ENCODE results near the gene PTK7. TPM values are rescaled to one million over a fixed set of nuclear protein-coding genes. Genes with fewer than 3 reads are reported as not detected.

Gene PTK7
- total and polyA plus RNA-seq, 2 of the 8 experiments (the other 6 are each of a cell fraction or from before 2014, with no cell fraction given): 110 to 138 TPM

GRCh38 chr6:43183441-43183840 lies 107.3 kb downstream of the PTK7 start:
- DNase-seq (ENCODE audit: low read depth in 1 of 2, low spot score in 2 of 2): no peak

More at GRCh38 chr6:43183441-43183840, 107.3 kb downstream of the PTK7 start:
- Histone ChIP-seq H3K23ac (ENCODE audit: insufficient read length) (no peak overlapping the region), H3K4me2 (ENCODE audit: insufficient read depth in 1 of 2, low read depth in 2 of 2, low read length in 2 of 2) (no peak overlapping the region; a peak in 1 of 4 replicates), H2AK5ac (ENCODE audit: low read depth, low read length) (peak overlapping the region; percentile 71; the same call in 1 of the 2 replicates), H3K56ac (replicated peaks; ENCODE audit: insufficient read length, low read depth, low read length) (no peak overlapping the region), H2AFZ (ENCODE audit: low read length) (no peak overlapping the region), H4K8ac (ENCODE audit: extremely low read depth, insufficient read depth, low read length) (no peak overlapping the region), H2BK120ac (replicated peaks; ENCODE audit: low read depth, low read length) (no peak overlapping the region), H3K4ac (replicated peaks; ENCODE audit: insufficient read length, low read depth, low read length) (no peak overlapping the region), H3K9ac (replicated peaks in 1 of 4; ENCODE audit: extremely low read depth in 1 of 4, low read depth in 3 of 4, low read length in 3 of 4) (no peak overlapping the region), H3K79me1 (ENCODE audit: low read depth, low read length) (no peaks in the 10 kb centered on the region), H3K4me3 (ENCODE audit: extremely low read depth in 1 of 4, insufficient read depth in 2 of 4, low read depth in 3 of 4, low read length in 4 of 4) (no peak overlapping the region), H3K36me3 (ENCODE audit: control insufficient read depth in 2 of 4, insufficient read depth in 4 of 4, low read length in 3 of 4) (peaks cover 5 to 13% (median 10%) of the 10 kb centered on the region in 4 experiments; a peak in 7 of 8 replicates), H4K5ac (ENCODE audit: insufficient read length, low read depth, low read length) (no peak overlapping the region), H4K91ac (replicated peaks; ENCODE audit: insufficient read length, low read length) (peak overlapping the region; percentile 34), H4K20me1 (replicated peaks in 1 of 2; ENCODE audit: control insufficient read depth in 1 of 2, insufficient read depth in 2 of 2, low read length in 2 of 2) (peaks cover 0 to under 1% of the 10 kb centered on the region in 2 experiments), H2BK15ac (ENCODE audit: low read length) (peak overlapping the region; percentile 81; the same call in 1 of the 2 replicates), H2BK20ac (ENCODE audit: low read length) (no peak overlapping the region), H2BK5ac (ENCODE audit: low read depth, low read length) (no peak overlapping the region), H3K14ac (ENCODE audit: insufficient read length) (no peak overlapping the region), H3K18ac (ENCODE audit: extremely low read depth, low read length) (no peak overlapping the region; the same call in 1 of the 2 replicates), H2BK12ac (ENCODE audit: low read depth, low read length) (peak overlapping the region; percentile 80; the same call in 1 of the 2 replicates), H3K27me3 (replicated peaks in 1 of 4; ENCODE audit: control insufficient read depth in 3 of 4, extremely low read depth in 1 of 4, insufficient read depth in 3 of 4, low read length in 3 of 4) (no peaks in the 10 kb centered on the region; a peak in 1 of 7 replicates), H3K9me3 (ENCODE audit: insufficient read depth in 2 of 2, low read depth in 1 of 2, low read length in 1 of 2) (no peaks in the 10 kb centered on the region), H3K27ac (ENCODE audit: low read depth, low read length) (no peak overlapping the region), H3K79me2 (ENCODE audit: control insufficient read depth in 1 of 2, insufficient read depth in 2 of 2, low read length in 2 of 2) (no peaks in the 10 kb centered on the region), H3K4me1 (replicated peaks in 1 of 4; ENCODE audit: control insufficient read depth in 3 of 4, insufficient read depth in 4 of 4, low read length in 3 of 4) (peaks cover 0 to 3% (median 1%) of the 10 kb centered on the region in 4 experiments; a peak in 1 of 7 replicates), H3K23me2 (ENCODE audit: low read depth, low read length) (peaks cover 8% of the 10 kb centered on the region)
- CTCF ChIA-PET (ENCODE audit: partially characterized antibody): no interaction called here
- POLR2A ChIA-PET (ENCODE audit: partially characterized antibody): interaction anchor here (1.7 to 4.0 kb wide), 8 partner anchors 8 to 107 kb away, joined by 5 to 30 read pairs (median 10); partner anchors contain the start of genes PTK7 and SRF
- FAIRE-seq: no peak
- TF ChIP-seq KDM1A (IDR thresholded peaks at IDR 0.05; ENCODE audit: borderline replicate concordance, low read length) (no peak), GTF2F1 (IDR thresholded peaks at IDR 0.05; ENCODE audit: borderline replicate concordance, low read depth, low read length) (no peak), RXRA (IDR thresholded peaks at IDR 0.05; ENCODE audit: insufficient read depth, low read depth, low read length) (no peak), CHD2 (IDR thresholded peaks at IDR 0.05; ENCODE audit: low read length) (no peak), CEBPB (IDR thresholded peaks at IDR 0.05; ENCODE audit: low read depth, low read length) (no peak)
- WGBS, 2 experiments (ENCODE audit: extremely low coverage in 1 of 2, insufficient coverage in 1 of 2, insufficient read length in 1 of 2, insufficient replicate concordance in 2 of 2, low coverage in 1 of 2, low lambda C conversion rate in 2 of 2, missing lambda C conversion rate in 1 of 2): 95% methylated on average over 1 of the region's 4 CpGs; no CpG with 5 or more reads in 1 of the 2 experiments
